A549 treated with dexamethasone at 1 μM for 4 hours (cell line): ENCODE measurements around the gene CD3E. TPM values are rescaled to one million over a fixed set of nuclear protein-coding genes. Genes with fewer than 3 reads are reported as not detected.

Experiments
- total RNA-seq: library from RNA; stranded (reverse); fragments of 200-300 nt; extraction: Qiagen RNA extraction; gene quantifications from 5 replicates; pipeline ENCODE4 v1.2.3, GENCODE V29; 2022

CD3E gene
- not detected in 5 replicates for total RNA-seq

GRCh38 chr11:118304568-118305248 lies at the start of gene CD3E:
CD3E (plus strand) TSS chr11:118304730; CDS start chr11:118304953, 223 bp downstream.

GRCh38 chr11:118263695-118264568 lies 40.6 kb upstream of the CD3E start, which contains the start of gene MPZL2:
MPZL2 (minus strand) TSS chr11:118264297; CDS start chr11:118264153, 144 bp downstream.

DNA sequence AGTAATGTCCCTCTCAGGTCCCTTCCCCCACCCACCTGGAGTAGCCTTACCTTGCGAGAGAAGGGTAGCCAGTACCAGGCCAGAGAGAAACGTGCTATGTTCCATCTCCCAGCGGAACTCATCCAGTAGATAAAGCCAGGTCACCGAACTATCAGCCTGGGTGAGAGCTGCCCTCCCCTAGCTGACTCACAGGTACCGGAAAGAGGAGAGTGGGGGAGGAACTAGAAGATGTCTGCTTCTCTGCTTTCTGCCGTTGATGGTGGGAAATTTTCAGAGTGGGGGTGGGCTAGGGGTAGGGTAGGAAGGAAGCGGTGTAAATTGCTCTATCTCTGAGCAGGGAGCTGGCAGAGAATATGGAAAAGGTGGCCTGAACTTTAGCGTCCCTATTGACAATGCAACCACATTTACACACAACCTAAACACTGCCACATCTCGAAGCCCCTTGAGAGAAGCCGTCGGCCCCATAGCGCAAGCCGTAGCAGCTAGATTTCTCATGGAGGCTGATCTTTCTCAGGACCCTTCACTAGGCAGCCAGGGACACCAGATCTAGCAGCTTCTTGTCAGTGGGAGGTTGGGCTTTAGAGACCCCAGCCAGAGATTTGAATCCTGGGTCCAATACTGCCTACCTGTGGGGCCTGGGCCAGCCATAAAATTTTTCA lies 38.1 kb downstream of the CD3E start, which contains the start of gene CD3D:
CD3D (minus strand) TSS at position 203 of the 659 bp plus-strand sequence; CDS start at position 105, 98 bp downstream.

DNA sequence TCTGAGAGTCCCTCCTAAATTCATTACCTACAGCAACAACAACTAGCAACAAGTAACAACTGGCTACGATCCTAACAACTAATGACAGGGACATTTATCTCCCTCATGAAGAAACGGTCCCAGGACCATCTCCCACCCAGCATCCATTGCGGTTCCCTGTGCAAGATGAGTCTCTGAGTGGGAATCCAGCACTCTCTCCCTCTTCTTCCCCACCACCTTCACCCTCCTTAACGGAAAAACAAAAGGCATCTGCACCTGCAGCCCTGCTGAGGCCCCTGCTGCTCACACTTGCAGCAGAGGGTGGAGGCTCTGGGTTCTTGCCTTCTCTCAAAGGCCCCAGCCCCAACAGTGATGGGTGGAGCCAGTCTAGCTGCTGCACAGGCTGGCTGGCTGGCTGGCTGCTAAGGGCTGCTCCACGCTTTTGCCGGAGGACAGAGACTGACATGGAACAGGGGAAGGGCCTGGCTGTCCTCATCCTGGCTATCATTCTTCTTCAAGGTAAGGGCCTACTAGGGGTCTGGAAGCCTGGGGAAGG lies 39.5 kb downstream of the CD3E start, which contains the start of gene CD3G:
CD3G (plus strand) TSS at position 364 of the 535 bp plus-strand sequence; CDS start at position 444, 80 bp downstream.

DNA sequence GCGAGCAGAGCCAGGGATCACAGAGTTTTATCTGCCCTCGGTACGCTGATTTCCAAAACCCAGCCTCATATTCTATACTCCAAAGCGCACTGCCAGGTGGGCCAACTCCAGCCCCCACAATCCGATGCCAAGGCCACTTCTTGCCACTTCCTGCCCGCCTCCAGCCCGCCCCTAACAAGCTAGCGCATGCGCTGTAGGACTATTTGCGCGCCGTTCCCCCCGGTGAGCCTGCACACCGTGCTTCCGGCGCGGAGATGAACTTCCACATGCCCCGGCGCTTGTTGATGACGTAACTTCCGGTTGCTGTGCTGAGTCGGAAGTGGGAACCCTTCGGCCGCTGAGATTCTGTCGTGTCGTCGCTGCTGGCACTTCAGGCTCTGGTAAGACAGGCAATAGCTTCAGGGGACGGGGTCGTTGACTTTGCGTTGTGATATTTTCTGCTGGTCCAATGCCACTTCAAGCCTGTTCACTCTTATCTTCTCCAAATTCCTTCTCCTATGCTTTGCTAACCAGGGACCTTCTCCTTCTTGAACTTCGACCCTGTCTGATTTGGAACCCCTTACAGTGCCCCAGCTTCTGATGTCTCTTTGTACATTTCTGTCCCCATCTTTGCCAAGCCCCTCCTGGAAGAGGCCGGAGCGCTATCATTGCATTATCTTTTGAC lies 54.9 kb downstream of the CD3E start, which contains the start of gene UBE4A:
UBE4A (plus strand) TSS at position 306 of the 664 bp plus-strand sequence. CDS start 5,481 bp downstream, outside the sequence.

Other genes with a start within 250 kb of the CD3E start
- gene TMPRSS4, start 227.7 kb upstream of the CD3E start, total RNA-seq, result 0.07 TPM in 1 of 5 replicates, not detected in the others
- gene SMIM35, start 217.8 kb upstream of the CD3E start, total RNA-seq, result not detected in 5 replicates
- 0.02 to 0.08 TPM (median 0.05 TPM) in 4 of 5 replicates, not detected in the other for gene SCN4B, start 151.9 kb upstream of the CD3E start, total RNA-seq
- gene SCN2B, start 128.1 kb upstream of the CD3E start, total RNA-seq, result not detected in 5 replicates
- not detected in 5 replicates for gene JAML, start 79.7 kb upstream of the CD3E start, total RNA-seq
- 0.28 to 0.52 TPM (median 0.45 TPM) in 5 replicates for gene MPZL3, start 52.4 kb upstream of the CD3E start, total RNA-seq
- gene MPZL2, start 40.4 kb upstream of the CD3E start, total RNA-seq, result 0.06 TPM in 1 of 5 replicates, not detected in the others
- gene CD3D, start 38.0 kb downstream of the CD3E start, total RNA-seq, result not detected in 5 replicates
- gene CD3G, start 39.6 kb downstream of the CD3E start, total RNA-seq, result not detected in 5 replicates
- gene UBE4A, start 54.9 kb downstream of the CD3E start, total RNA-seq, result 9.3 to 13.2 TPM (median 11.6 TPM) in 5 replicates
- gene ATP5MG, start 96.9 kb downstream of the CD3E start, total RNA-seq, result 162 to 203 TPM (median 174 TPM) in 5 replicates
- gene KMT2A, start 131.8 kb downstream of the CD3E start, total RNA-seq, result 10.4 to 14.0 TPM (median 12.9 TPM) in 5 replicates
- not detected in 5 replicates for gene TTC36, start 222.7 kb downstream of the CD3E start, total RNA-seq
- gene TMEM25, start 226.5 kb downstream of the CD3E start, total RNA-seq, result 0.28 to 0.70 TPM (median 0.45 TPM) in 5 replicates